Transverse colon (tissue), 3 donors: ENCODE measurements around the gene OR1F1.
"Not testable (repeated sequence)": the region's sequence is repeated elsewhere in the genome, so short reads cannot be mapped to it uniquely, and the experiment has no call there.

Source experiments
- CTCF ChIP-seq, 5 experiments: fragments of 200-600 bp in 3 of 5; fragments of 450-650 bp in 2 of 5; sonication (generic) in 3 of 5; IDR thresholded peaks; 1 replicate in 2 of 5; 2 replicates in 3 of 5; pipeline ENCODE4 v1.5.1; 2016 to 2017; ENCODE audit warnings: antibody characterized with exemption in 5 of 5, inconsistent platforms in 3 of 5, mild to moderate bottlenecking in 2 of 5, moderate library complexity in 1 of 5
- POLR2A ChIP-seq: fragments of 450-650 bp; IDR thresholded peaks from one replicate; pipeline ENCODE4 v1.6.1; 2016; ENCODE audit warnings: antibody characterized with exemption, mild to moderate bottlenecking, moderate library complexity

- not testable (repeated sequence) for TF ChIP-seq POLR2A; CTCF (IDR thresholded peaks at IDR 0.05)
Observed at GRCh38 chr16:3197694-3198333, 9.8 kb downstream of the OR1F1 start.
